HepG2 (cell line): ENCODE results near the gene PDIA2. TPM values are rescaled to one million over a fixed set of nuclear protein-coding genes. Genes with fewer than 3 reads are reported as not detected.

Source experiments
- AHDC1 ChIP-seq: sonication (generic); formaldehyde crosslinking; IDR thresholded peaks from 2 replicates; pipeline ENCODE4 v1.5.1; 2020; ENCODE audit warnings: mild to moderate bottlenecking, missing genetic modification reagents, borderline replicate concordance
- BRCA1 ChIP-seq: sonication (generic); formaldehyde crosslinking; IDR thresholded peaks from 2 replicates; pipeline ENCODE4 v1.4.0; 2020; ENCODE audit warnings: missing genetic modification reagents
- ETV5 ChIP-seq: IDR thresholded peaks from 2 replicates; pipeline ENCODE4 v1.6.1; 2018; ENCODE audit warnings: missing biosample characterization, missing genetic modification reagents, inconsistent platforms, borderline replicate concordance
- FOXA1 ChIP-seq, 2 experiments: fragments of 450-650 bp in 1 of 2; sonication (generic) in 1 of 2; formaldehyde crosslinking in 1 of 2; IDR thresholded peaks; 2 replicates each; pipeline versions ENCODE4 v1.4.0 to v1.6.1; 2016 to 2020; ENCODE audit warnings: missing genetic modification reagents in 1 of 2
- GZF1 ChIP-seq: sonication (generic); formaldehyde crosslinking; IDR thresholded peaks from 2 replicates; pipeline ENCODE4 v1.5.1; 2020; ENCODE audit warnings: mild to moderate bottlenecking, missing genetic modification reagents
- NR1H2 ChIP-seq: sonication (generic); formaldehyde crosslinking; IDR thresholded peaks from 2 replicates; pipeline ENCODE4 v1.8.1; 2022; ENCODE audit warnings: low read depth, missing genetic modification reagents, borderline replicate concordance
- PHF8 ChIP-seq: sonication (generic); formaldehyde crosslinking; IDR thresholded peaks from 2 replicates; pipeline ENCODE4 v1.5.0; 2020; ENCODE audit warnings: missing genetic modification reagents
- POLR2A ChIP-seq, 2 experiments: IDR thresholded peaks; 2 replicates each; pipeline ENCODE4 v1.6.1; 2011; ENCODE audit warnings: low read depth in 2 of 2, low read length in 2 of 2, mild to moderate bottlenecking in 1 of 2, moderate library complexity in 1 of 2; ENCODE audit not compliant: insufficient read depth in 1 of 2
- PTBP1 ChIP-seq: fragments of 200-400 bp; formaldehyde crosslinking; IDR thresholded peaks from 2 replicates; pipeline ENCODE4 v1.6.1; 2018; ENCODE audit warnings: low read length, low read depth; ENCODE audit not compliant: poor library complexity, severe bottlenecking
- YEATS2 ChIP-seq: sonication (generic); formaldehyde crosslinking; IDR thresholded peaks from 2 replicates; pipeline ENCODE4 v1.4.0; 2020; ENCODE audit warnings: missing genetic modification reagents, borderline replicate concordance
- ZBTB1 ChIP-seq: sonication (generic); formaldehyde crosslinking; IDR thresholded peaks from 2 replicates; pipeline ENCODE4 v1.4.0; 2020; ENCODE audit warnings: missing genetic modification reagents, borderline replicate concordance
- ZBTB42 ChIP-seq: sonication (generic); formaldehyde crosslinking; IDR thresholded peaks from 2 replicates; pipeline ENCODE4 v1.5.0; 2020; ENCODE audit warnings: mild to moderate bottlenecking, missing genetic modification reagents
- ZMYM2 ChIP-seq: sonication (generic); formaldehyde crosslinking; IDR thresholded peaks from 2 replicates; pipeline ENCODE4 v1.8.0; 2022; ENCODE audit warnings: mild to moderate bottlenecking, missing genetic modification reagents
- ZNF18 ChIP-seq: sonication (generic); formaldehyde crosslinking; IDR thresholded peaks from 2 replicates; pipeline ENCODE4 v1.8.0; 2022; ENCODE audit warnings: mild to moderate bottlenecking, missing genetic modification reagents; ENCODE audit not compliant: insufficient replicate concordance
- ZNF205 ChIP-seq: IDR thresholded peaks from 2 replicates; pipeline ENCODE4 v1.6.1; 2018; ENCODE audit warnings: missing biosample characterization, missing genetic modification reagents
- ZNF251 ChIP-seq: sonication (generic); formaldehyde crosslinking; IDR thresholded peaks from 2 replicates; pipeline ENCODE4 v1.9.0; 2021; ENCODE audit warnings: mild to moderate bottlenecking, missing genetic modification reagents
- ZNF292 ChIP-seq: sonication (generic); formaldehyde crosslinking; IDR thresholded peaks from 2 replicates; pipeline ENCODE4 v1.8.1; 2022; ENCODE audit warnings: mild to moderate bottlenecking, low read depth, missing genetic modification reagents, borderline replicate concordance
- ZNF337 ChIP-seq: sonication (generic); formaldehyde crosslinking; IDR thresholded peaks from 2 replicates; pipeline ENCODE4 v1.5.1; 2020; ENCODE audit warnings: missing genetic modification reagents, low read depth, mild to moderate bottlenecking, borderline replicate concordance
- ZNF530 ChIP-seq: sonication (generic); formaldehyde crosslinking; IDR thresholded peaks from 2 replicates; pipeline ENCODE4 v1.5.0; 2020; ENCODE audit warnings: low read depth, mild to moderate bottlenecking, missing genetic modification reagents
- ZNF576 ChIP-seq: sonication (generic); formaldehyde crosslinking; IDR thresholded peaks from 2 replicates; pipeline ENCODE4 v1.4.0; 2020; ENCODE audit warnings: mild to moderate bottlenecking, missing genetic modification reagents
- ZNF589 ChIP-seq: sonication (generic); formaldehyde crosslinking; conservative IDR thresholded peaks from 2 replicates; pipeline ENCODE4 v1.8.0; 2022; ENCODE audit warnings: mild to moderate bottlenecking, moderate library complexity, missing genetic modification reagents
- ZNF773 ChIP-seq: sonication (generic); formaldehyde crosslinking; IDR thresholded peaks from 2 replicates; pipeline ENCODE4 v1.4.0; 2020; ENCODE audit warnings: missing genetic modification reagents, borderline replicate concordance
- polyA plus RNA-seq, 8 experiments: library from polyadenylated mRNA; depleted of rRNA in 3 of 8; stranded (reverse) in 7 of 8; unstranded in 1 of 8; fragments of >200 nt; fragmentation: Illumina TruSeq in 4 of 8; extraction: Trizol in 4 of 8; gene quantifications; 2 replicates each; pipeline versions ENCODE4 v1.2.1 to v1.2.3, GENCODE V29; 2011 to 2016; ENCODE audit warnings: low read depth in 4 of 8, missing spikeins in 1 of 8, mixed read lengths in 1 of 8; ENCODE audit not compliant: insufficient read depth in 1 of 8
- total RNA-seq, 5 experiments: library from RNA; depleted of rRNA; stranded (reverse); fragments of >200 nt; fragmentation: Illumina TruSeq; extraction: Trizol; gene quantifications; 2 replicates each; pipeline ENCODE4 v1.2.3, GENCODE V29; 2016; ENCODE audit warnings: low read depth in 1 of 5

Gene PDIA2
- total and polyA plus RNA-seq, 2 of the 13 experiments (the other 11 are each of a cell fraction or from before 2014, with no cell fraction given): 0.35 to 1.9 TPM

GRCh38 chr16:234468-235305 lies 48.3 kb upstream of the PDIA2 start, which contains the start of gene FAM234A (continued):
- TF ChIP-seq ZNF18 (CRISPR knock-in tag) (no peak), ZNF576 (no peak), PHF8 (CRISPR knock-in tag) (peak; percentile 90), ZNF773 (CRISPR knock-in tag) (no peak), YEATS2 (CRISPR knock-in tag) (no peak), ZNF530 (CRISPR knock-in tag) (no peak), ETV5 (peak; percentile 60), NR1H2 (no peak), ZBTB1 (CRISPR knock-in tag) (no peak), ZNF205 (no peak), AHDC1 (no peak), ZNF292 (CRISPR knock-in tag) (no peak), POLR2A (IDR thresholded peaks at IDR 0.05; ENCODE audit: insufficient read depth in 1 of 2, low read depth in 2 of 2, low read length in 2 of 2) (peak; percentile 81 to 89), ZNF251 (CRISPR knock-in tag) (no peak), FOXA1 (IDR thresholded peaks at IDR 0.05) (no peak), FOXA1 (CRISPR knock-in tag; IDR thresholded peaks at IDR 0.05) (no peak), GZF1 (CRISPR knock-in tag) (no peak), PTBP1 (no peak), ZBTB42 (CRISPR knock-in tag) (0 out of 2 replicates have a peak, but pooled peaks have one; percentile 58), ZNF589 (CRISPR knock-in tag) (peak; percentile 30; the same call in 1 of the 2 replicates), ZNF337 (CRISPR knock-in tag) (no peak), BRCA1 (CRISPR knock-in tag) (no peak), ZMYM2 (CRISPR knock-in tag) (no peak)
